GM18907 (cell line): Measurements from ENCODE around the gene FAM76A.
A peak's percentile ranks its signal among the peaks of the same experiment; 100 is the strongest.
"Not testable (repeated sequence)": the region's sequence is repeated elsewhere in the genome, so short reads cannot be mapped to it uniquely, and the experiment has no call there.

Experiments used
- ATAC-seq: cut with Tn5 transposase; IDR thresholded peaks from one replicate; pipeline ENCODE4 v1.9.1; 2021; ENCODE audit warnings: mild to moderate bottlenecking, moderate library complexity; ENCODE audit not compliant: unreplicated experiment

The FAM76A gene

DNA sequence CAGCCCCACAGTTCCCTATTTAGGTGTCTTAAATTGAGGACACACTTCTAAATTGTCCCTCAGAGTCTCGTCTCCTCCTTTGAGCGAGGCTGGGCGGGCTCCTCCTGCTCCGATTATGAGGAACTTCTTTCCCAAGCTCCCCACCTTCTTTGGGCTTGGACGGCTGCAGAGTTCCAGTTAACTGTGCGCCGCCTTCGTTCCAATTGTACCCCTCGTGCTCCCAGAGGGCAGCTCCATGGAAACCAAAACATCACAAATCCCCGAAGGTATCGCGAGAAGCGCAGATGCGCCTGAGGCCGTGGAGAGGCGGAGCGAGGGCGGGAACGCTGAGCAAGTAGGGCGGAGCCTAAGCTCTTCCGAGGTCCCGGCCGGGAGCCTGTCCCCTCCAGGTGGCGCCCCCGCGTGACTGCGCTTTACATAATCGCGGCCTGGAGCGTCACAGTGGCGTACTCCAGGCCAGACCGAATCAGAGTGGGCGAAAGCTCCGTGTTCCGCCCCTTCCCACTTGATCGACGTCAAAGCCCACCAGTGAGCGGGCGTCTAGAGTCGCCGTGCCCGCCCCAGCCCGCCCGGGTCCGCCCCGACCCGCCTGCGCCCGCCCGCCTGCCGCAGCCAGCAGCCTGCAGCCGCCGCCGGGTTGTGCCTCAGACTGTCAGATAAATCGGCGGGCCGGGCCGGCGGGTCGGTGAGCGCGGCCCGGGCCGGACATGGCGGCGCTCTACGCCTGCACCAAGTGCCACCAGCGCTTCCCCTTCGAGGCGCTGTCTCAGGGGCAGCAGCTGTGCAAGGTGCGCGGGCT is at the start of gene FAM76A:
TSS of gene FAM76A (plus strand) at position 588 of the 799 bp plus-strand sequence. CDS start at position 708, 120 bp downstream.
- peak; percentile 93 for ATAC-seq

- ATAC-seq, result no peak
These were observed 49.4 kb upstream of the FAM76A start for GRCh38 chr1:27676410-27676809.

DNA sequence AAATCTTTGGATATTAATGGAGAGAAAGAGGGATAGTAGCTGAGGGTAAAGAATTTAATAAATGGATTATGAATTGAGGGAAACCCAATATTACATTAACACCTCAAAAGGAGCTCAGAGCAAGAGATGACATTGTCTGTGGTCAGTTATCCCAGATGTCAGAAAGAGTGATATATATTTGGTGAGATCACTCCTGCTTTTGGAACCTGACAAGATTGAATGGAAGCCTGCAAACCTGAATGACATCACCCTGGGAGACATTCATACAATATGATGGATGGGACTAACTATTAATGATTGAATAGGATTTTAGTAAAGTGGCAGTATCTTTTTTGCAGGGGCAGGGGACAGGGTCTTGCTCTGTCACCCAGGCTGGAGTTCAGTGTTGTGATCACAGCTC is 47.0 kb upstream of the FAM76A start:
- ATAC-seq, result no peak

GRCh38 chr1:27680225-27680791 is 45.5 kb upstream of the FAM76A start:
- ATAC-seq, result not testable (repeated sequence)

GRCh38 chr1:27681580-27681979 is 44.2 kb upstream of the FAM76A start:
- ATAC-seq, result not testable (repeated sequence)

DNA sequence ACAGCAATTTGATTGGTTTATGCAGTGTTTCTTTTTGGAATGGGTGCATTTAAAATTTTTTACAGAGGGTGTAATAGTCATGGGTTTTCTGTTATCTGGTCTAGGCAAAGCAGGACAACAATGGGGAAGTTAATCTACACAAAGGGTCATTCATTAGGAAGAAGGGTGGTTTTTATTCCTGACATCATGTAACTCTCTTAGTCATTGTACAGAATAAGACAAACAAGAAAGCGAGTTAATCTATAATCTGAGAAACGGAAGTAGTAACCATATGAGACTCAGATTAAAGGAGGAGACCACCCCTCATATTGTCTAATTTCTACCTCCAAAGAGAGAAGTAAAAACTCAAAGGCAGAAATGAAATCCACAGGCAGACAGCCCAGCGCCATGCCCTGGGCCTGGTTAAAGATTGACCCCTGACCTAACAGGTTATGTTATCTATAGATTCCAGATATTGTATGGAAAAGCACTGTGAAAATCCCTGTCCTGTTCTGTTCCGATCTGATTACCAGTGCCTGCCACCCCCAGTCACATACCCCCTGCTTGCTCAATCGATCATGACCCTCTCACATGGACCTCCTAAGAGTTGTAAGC is 43.3 kb upstream of the FAM76A start:
- no peak for ATAC-seq

GRCh38 chr1:27684176-27684575 is 41.6 kb upstream of the FAM76A start:
- no peak for ATAC-seq

DNA sequence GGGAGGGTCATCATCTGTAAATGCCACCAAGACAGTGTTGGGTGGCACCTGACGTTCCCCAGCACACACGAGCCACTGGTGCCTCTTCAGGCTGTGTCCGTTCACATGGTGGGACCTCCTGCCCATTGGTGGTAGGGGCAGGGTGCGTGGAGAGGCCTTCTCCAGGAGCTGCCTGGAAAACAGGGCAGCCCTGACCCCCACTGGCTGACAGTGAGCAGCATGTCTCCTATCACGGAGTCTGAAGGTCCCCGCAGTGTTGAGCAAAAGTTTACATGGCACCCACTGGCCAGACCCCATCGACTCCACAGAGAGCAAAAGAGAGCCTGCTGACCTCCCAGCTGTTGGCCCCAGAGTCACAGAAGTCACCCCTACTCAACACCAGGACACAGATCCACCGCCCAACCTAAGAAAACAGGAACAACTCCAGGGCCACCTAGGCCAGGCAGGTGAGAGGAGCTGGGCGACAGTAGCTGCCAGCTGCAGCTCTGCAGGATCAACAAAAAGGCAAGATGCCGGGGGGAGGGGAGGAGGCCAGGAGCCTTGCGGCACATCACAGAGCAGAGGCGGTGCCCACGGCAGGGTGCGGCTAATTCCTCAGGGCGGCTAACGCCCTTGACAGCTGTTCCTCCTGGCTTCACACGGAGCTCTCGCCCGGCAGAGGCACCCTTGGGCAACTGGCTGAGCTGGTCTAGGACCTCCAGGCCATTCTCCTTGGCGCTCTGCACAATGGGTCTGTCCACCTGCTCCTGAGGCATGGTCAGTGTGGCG is 39.4 kb upstream of the FAM76A start:
- no peak for ATAC-seq

GRCh38 chr1:27687906-27688305 is 37.9 kb upstream of the FAM76A start:
- ATAC-seq, result no peak

GRCh38 chr1:27689423-27690173 is 36.2 kb upstream of the FAM76A start:
- no peak for ATAC-seq

DNA sequence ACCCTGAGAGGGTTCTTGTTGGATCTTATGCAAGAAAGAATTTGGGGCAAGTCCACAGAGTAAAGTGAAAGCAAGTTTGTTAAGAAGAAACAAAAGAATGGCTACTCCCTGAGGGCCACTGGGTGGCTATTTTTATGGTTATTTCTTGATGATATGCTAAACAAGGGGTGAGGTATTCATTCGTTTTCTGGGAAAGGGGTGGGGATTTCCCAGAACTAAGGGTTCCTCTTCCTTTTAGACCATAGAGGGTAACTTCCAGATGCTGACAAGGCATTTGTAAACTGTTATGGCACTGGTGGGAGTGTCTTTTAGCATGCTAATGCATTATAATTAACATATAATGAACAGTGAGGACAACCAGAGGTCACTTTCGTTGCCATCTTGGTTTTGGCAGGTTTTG is 35.6 kb upstream of the FAM76A start:
- ATAC-seq, result no peak

- ATAC-seq, result not testable (repeated sequence)
These were observed 28.9 kb upstream of the FAM76A start for GRCh38 chr1:27696835-27697234.

GRCh38 chr1:27704958-27705357 is 20.8 kb upstream of the FAM76A start:
- no peak for ATAC-seq

- ATAC-seq, result no peak
These were observed 20.2 kb upstream of the FAM76A start for GRCh38 chr1:27705545-27705944.

GRCh38 chr1:27710574-27710973 is 15.2 kb upstream of the FAM76A start:
- ATAC-seq, result no peak

DNA sequence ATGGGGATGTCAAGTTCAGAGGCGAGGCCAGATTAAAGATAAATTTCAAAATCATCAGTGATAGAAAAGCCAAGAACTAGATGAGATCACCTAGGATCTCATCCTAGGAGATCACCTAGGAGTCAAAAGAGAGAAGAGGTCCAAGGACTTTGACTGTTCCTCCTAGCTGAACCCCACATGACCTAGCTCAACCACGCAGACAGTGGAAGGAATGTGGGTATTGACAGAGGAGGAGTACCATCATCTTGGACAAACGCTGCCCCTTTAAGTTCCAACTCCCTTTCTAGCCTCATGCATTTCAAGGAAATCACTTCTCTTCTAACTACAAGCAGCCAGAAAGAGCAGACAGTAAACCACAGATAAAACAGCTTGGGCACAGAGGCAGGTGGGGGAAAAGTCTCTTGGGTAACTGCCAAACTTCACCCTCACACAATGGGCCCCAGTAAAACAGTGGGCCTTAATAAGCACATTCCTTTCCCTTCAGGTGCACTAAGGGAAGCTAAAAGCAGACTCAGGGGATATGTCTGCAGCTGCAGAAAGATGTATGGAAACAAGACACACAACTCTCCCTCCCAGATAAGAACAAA is 12.5 kb upstream of the FAM76A start:
- no peak for ATAC-seq

DNA sequence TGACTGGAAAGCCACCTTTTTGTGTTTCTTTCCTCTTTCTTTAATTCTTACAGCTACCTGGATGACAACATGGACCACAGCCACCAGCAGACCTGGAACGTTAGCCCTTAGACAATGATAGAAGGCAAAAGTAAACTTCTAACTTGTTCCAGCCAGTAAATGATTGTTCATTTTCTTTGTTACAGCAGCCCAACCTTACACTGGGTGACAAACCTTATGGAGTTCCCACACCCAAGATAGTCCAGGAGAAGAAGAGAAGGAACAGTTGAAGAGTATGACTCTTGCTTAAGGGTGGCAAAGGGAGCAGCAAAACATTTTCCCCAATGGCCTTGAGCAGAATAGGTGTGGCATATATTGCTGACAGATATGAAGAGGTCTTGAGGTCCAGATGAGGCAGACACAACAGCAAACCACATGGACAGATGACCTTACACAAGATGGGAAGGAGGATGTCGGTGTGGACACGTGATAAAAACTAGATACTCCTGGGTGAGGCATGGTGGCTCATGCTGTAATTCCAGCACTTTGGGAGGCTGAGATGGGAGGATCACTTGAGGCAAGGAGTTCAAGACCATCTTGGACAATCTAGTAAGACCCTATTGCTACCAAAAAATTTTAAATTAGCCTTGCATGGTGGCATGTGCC is 11.8 kb upstream of the FAM76A start:
- no peak for ATAC-seq

DNA sequence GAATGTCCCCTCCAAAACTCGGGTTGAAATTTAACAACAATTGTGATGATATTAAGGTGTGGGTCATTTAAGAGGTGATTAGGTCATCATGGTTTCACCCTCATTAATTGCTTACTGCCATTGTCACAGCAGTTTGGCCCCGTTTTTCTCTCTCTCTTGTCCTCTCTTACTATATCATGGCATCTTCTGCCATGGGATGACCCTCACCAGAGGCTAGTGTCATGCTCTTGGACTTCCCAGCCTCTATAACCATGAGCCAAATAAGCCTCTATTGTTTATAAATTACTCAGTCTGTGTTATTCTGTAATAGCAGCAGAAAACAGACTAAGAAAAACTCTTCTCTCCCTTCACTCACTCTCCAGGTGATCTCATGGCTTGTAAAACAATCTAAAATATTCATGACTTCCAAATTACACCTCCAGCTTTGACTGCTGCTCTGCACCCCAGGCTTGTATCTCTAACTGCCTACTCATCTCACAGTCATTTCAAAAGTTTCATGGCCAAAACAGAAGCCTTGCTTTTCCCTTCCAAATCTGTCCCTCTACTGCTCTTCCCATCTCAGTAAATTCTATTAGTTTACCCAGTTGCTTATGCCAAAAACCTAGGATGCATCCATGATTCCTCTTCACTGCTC is 9.4 kb upstream of the FAM76A start:
- ATAC-seq, result no peak
